CD4-positive, alpha-beta T cell (primary cell): ENCODE data around the gene SMOC1. TPM values are rescaled to one million over a fixed set of nuclear protein-coding genes. Genes with fewer than 3 reads are reported as not detected.

ENCODE experiments used
- ATAC-seq: fragments of 200-7000 bp; cut with Tn5 transposase; one replicate; pipeline ENCODE4 v1.10.0; 2022; ENCODE audit warnings: mild to moderate bottlenecking; ENCODE audit not compliant: poor library complexity
- CTCF ChIA-PET: fragments of 350-600 bp; sonication (Branson Sonifier 250); formaldehyde crosslinking; loops from one replicate; lab custom pipeline; 2021; ENCODE audit warnings: antibody characterized with exemption, inconsistent platforms; lab: Charles Lee
- POLR2A ChIA-PET: fragments of 350-600 bp; sonication (Branson Sonifier 250); formaldehyde crosslinking; loops from one replicate; lab custom pipeline; 2021; ENCODE audit warnings: antibody characterized with exemption, inconsistent platforms; lab: Charles Lee
- DNase-seq, 14 experiments: peaks; one replicate each; pipeline ENCODE4 v3.0.0-alpha.2; 2013 to 2020; ENCODE audit warnings: mixed read lengths in 2 of 14
- H3K27ac ChIP-seq, 2 donors: one replicate each; pipeline versions ENCODE4 v1.5.1 to v1.7.0; 2013; ENCODE audit warnings: low read length in 2 of 2, low read depth in 1 of 2, mild to moderate bottlenecking in 1 of 2
- H3K27me3 ChIP-seq, 2 experiments: 1 replicate in 1 of 2; 2 replicates in 1 of 2; pipeline versions ENCODE4 v1.6.1 to v1.7.0; 2013; ENCODE audit warnings: low read length in 2 of 2, control low read depth in 1 of 2, mild to moderate bottlenecking in 1 of 2, moderate library complexity in 1 of 2; ENCODE audit not compliant: insufficient read depth in 2 of 2, control insufficient read depth in 1 of 2
- H3K36me3 ChIP-seq: one replicate; pipeline ENCODE4 v1.6.1; 2013; ENCODE audit warnings: low read length, control low read depth; ENCODE audit not compliant: insufficient read depth
- H3K4me1 ChIP-seq: one replicate; pipeline ENCODE4 v1.6.1; 2013; ENCODE audit warnings: low read length, control low read depth; ENCODE audit not compliant: insufficient read depth
- H3K4me3 ChIP-seq: one replicate; pipeline ENCODE4 v1.5.1; 2013; ENCODE audit warnings: mild to moderate bottlenecking, low read length, moderate library complexity
- H3K9me3 ChIP-seq, 2 experiments: 1 replicate in 1 of 2; 2 replicates in 1 of 2; pipeline versions ENCODE4 v1.6.1 to v1.7.0; 2013; ENCODE audit warnings: low read length in 2 of 2, mild to moderate bottlenecking in 2 of 2, control low read depth in 1 of 2, moderate library complexity in 1 of 2; ENCODE audit not compliant: control insufficient read depth in 1 of 2, insufficient read depth in 1 of 2
- H3K27ac Mint-ChIP-seq: one replicate; pipeline ENCODE4 v1.8.0; 2020; ENCODE audit warnings: mixed read lengths
- H3K27me3 Mint-ChIP-seq: one replicate; pipeline ENCODE4 v1.8.0; 2021; ENCODE audit warnings: mixed read lengths
- H3K36me3 Mint-ChIP-seq: one replicate; pipeline ENCODE4 v1.8.0; 2021; ENCODE audit warnings: low read depth, mixed read lengths
- H3K4me1 Mint-ChIP-seq: one replicate; pipeline ENCODE4 v1.8.0; 2021; ENCODE audit warnings: low read depth, mixed read lengths
- H3K4me3 Mint-ChIP-seq: one replicate; pipeline ENCODE4 v1.8.0; 2020; ENCODE audit warnings: mild to moderate bottlenecking, mixed read lengths
- H3K9me3 Mint-ChIP-seq: one replicate; pipeline ENCODE4 v1.8.0; 2020; ENCODE audit warnings: mixed read lengths
- intact Hi-C, 2 experiments: fragments of 100-400 bp; cut with DNase I in 1 of 2; cut with micrococcal nuclease in 1 of 2; formaldehyde crosslinking; loops; one replicate each; pipeline versions ENCODE4 v1.15.1 to v1.9.0; 2023 to 2025; cut with DNase I, micrococcal nuclease
- total RNA-seq, 174 experiments: library from RNA in 2 of 174; stranded (reverse) in 2 of 174; gene quantifications; one replicate each; pipeline ENCODE4 v1.2.3 and lab custom pipeline; 2021 to 2026
- TF ChIP-seq, protein P1 (sequence below): fragments of 200-600 bp; IDR thresholded peaks from one replicate; pipeline ENCODE4 v1.8.0; 2022; ENCODE audit warnings: antibody characterized with exemption, mild to moderate bottlenecking

Gene SMOC1
- total RNA-seq, 2 experiments from 2014 or later, result not detected

DNA sequence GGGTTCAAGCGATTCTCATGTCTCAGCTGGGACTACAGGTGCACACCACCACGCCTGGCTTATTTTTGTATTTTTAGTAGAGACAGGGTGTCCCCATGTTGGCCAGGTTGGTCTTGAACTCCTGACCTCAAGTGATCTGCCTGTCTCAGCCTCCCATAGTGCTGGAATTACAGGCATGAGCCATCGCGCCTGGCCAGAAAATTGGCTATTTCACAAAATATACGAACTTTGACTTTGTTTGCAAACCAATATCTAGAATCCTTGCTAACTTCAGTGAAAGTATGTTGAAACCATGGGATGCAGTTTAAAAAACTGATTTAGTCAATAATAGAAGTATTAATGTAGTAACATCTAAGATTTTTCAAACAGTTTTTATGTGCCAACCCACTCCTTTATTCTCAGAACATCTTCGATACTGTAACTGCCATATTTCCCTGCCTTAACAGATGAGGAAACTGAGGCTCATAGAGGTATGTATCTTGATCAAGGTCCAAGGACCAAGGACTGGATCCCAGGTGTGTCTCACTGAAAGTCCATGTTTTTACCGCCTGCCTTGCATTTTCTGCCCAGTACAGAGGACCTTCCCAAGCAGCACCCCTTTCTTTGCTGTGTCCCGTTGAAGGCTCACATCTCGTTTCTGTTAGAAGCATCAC, 54.5 kb downstream of the SMOC1 start:
- Mint-ChIP-seq H3K27me3 (peaks cover 73% of the 10 kb centered on the region), H3K36me3 (no peaks in the 10 kb centered on the region), H3K4me3 (no peak overlapping the region), H3K9me3 (no peaks in the 10 kb centered on the region), H3K27ac (no peak overlapping the region), H3K4me1 (no peaks in the 10 kb centered on the region)
- peaks cover 0 to 10% of the 10 kb centered on the region in 2 experiments for H3K9me3 ChIP-seq
- intact Hi-C loops, result no loop called here
- ATAC-seq (no peak), DNase-seq (no peak)
- no peak overlapping the region for H3K27ac ChIP-seq
- ChIA-PET CTCF (no interaction called here), POLR2A (no interaction called here)
- H3K4me3 ChIP-seq, result no peak overlapping the region
- H3K4me1 ChIP-seq, result no peaks in the 10 kb centered on the region
- H3K36me3 ChIP-seq, result no peaks in the 10 kb centered on the region
- TF ChIP-seq, protein P1, sequence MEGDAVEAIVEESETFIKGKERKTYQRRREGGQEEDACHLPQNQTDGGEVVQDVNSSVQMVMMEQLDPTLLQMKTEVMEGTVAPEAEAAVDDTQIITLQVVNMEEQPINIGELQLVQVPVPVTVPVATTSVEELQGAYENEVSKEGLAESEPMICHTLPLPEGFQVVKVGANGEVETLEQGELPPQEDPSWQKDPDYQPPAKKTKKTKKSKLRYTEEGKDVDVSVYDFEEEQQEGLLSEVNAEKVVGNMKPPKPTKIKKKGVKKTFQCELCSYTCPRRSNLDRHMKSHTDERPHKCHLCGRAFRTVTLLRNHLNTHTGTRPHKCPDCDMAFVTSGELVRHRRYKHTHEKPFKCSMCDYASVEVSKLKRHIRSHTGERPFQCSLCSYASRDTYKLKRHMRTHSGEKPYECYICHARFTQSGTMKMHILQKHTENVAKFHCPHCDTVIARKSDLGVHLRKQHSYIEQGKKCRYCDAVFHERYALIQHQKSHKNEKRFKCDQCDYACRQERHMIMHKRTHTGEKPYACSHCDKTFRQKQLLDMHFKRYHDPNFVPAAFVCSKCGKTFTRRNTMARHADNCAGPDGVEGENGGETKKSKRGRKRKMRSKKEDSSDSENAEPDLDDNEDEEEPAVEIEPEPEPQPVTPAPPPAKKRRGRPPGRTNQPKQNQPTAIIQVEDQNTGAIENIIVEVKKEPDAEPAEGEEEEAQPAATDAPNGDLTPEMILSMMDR, result no peak
- peaks cover 12 to 15% of the 10 kb centered on the region in 2 experiments for H3K27me3 ChIP-seq

DNA sequence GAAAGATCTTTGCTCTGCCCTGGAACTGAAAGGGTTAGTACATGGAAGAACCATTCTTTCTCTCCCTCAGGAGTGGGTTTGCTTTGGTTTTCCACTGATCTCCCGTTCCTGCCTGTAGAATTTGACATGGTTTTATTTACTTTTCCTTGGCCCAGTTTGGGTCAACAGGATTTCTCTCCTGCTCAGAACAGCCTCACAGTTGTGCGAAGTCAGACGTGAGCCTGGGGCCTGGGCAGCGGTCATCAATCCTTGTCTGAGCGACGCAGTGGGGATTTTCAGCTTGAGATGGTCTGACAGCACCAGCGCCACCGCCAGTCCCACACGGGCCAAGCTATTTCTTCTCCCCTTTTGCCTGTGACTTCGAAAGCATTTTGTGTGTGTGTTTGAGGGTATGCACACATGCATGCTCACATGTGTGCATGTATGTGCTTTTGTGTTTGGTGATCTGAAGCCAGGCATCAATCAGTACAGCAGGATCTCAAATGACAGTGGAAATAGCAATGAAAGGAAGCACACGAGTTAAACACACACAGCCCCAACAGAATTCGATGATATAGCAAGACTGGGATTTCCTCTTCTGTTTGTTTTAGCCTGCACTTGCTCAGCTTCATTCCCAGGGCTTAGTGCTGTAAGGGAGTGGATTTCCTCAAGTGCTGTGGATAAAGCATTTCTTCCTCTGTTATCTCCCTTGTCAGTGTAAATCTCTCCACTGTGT, 58.3 kb downstream of the SMOC1 start:
- ATAC-seq (no peak), DNase-seq (no peak)
- Mint-ChIP-seq H3K27ac (no peak overlapping the region), H3K9me3 (no peaks in the 10 kb centered on the region), H3K4me1 (no peaks in the 10 kb centered on the region), H3K27me3 (peaks cover 69% of the 10 kb centered on the region), H3K4me3 (no peak overlapping the region), H3K36me3 (no peaks in the 10 kb centered on the region)
- Histone ChIP-seq H3K27ac (no peak overlapping the region), H3K9me3 (peaks cover 0 to 2% of the 10 kb centered on the region in 2 experiments), H3K36me3 (no peaks in the 10 kb centered on the region), H3K4me3 (no peak overlapping the region), H3K4me1 (no peaks in the 10 kb centered on the region), H3K27me3 (peaks cover 4 to 9% of the 10 kb centered on the region in 2 experiments)
- intact Hi-C loops, result no loop called here
- ChIA-PET POLR2A (no interaction called here), CTCF (no interaction called here)
- TF ChIP-seq, protein P1, result no peak

DNA sequence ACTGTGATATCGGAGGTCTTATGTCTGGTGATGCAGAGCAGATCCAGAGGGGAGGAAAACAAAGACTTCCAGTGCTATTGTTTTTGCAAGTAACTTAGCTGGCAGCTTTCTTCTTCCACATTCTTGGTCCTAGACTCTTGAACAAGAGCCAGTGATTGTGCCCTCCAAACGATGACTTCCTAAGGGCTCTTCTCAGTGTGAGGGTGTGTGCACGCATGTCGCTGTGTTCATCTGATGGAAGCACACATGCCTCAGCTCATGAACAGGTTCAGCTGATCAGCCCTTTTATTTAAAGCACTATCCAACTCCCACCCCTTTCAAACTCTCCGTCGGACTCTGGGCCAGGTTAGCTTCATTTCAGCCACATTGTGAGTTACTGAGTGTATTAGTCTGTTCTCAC, 59.5 kb downstream of the SMOC1 start:
- Histone ChIP-seq H3K9me3 (peaks cover 0 to 6% of the 10 kb centered on the region in 2 experiments), H3K27me3 (peaks cover 4 to 13% of the 10 kb centered on the region in 2 experiments), H3K4me1 (no peaks in the 10 kb centered on the region), H3K27ac (no peak overlapping the region), H3K4me3 (no peak overlapping the region), H3K36me3 (no peaks in the 10 kb centered on the region)
- H3K9me3 Mint-ChIP-seq, result no peaks in the 10 kb centered on the region
- CTCF ChIA-PET, result no interaction called here
- intact Hi-C loops, result no loop called here
- no peak overlapping the region for H3K4me3 Mint-ChIP-seq
- TF ChIP-seq, protein P1, result no peak
- no peak for ATAC-seq
- DNase-seq, result no peak
- H3K27ac Mint-ChIP-seq, result no peak overlapping the region
- H3K36me3 Mint-ChIP-seq, result no peaks in the 10 kb centered on the region
- peaks cover 72% of the 10 kb centered on the region for H3K27me3 Mint-ChIP-seq
- POLR2A ChIA-PET, result no interaction called here
- no peaks in the 10 kb centered on the region for H3K4me1 Mint-ChIP-seq
